Erythroblast (primary cell): Measurements from ENCODE around the gene ARSK.
"Not testable (repeated sequence)": the region's sequence is repeated elsewhere in the genome, so short reads cannot be mapped to it uniquely, and the experiment has no call there.

Experiments used
- DNase-seq, 2 experiments: peaks; one replicate each; lab custom pipeline; 2025; lab: John Stamatoyannopoulos, UW
- GATA1 ChIP-seq: IDR thresholded peaks from 2 replicates; pipeline ENCODE4 v1.6.1; 2011; ENCODE audit warnings: low read depth, mild to moderate bottlenecking, control low read depth, low read length, moderate library complexity
- POLR2A ChIP-seq: IDR thresholded peaks from 2 replicates; pipeline ENCODE4 v1.6.1; 2011; ENCODE audit warnings: mild to moderate bottlenecking, low read length

Gene ARSK

DNA sequence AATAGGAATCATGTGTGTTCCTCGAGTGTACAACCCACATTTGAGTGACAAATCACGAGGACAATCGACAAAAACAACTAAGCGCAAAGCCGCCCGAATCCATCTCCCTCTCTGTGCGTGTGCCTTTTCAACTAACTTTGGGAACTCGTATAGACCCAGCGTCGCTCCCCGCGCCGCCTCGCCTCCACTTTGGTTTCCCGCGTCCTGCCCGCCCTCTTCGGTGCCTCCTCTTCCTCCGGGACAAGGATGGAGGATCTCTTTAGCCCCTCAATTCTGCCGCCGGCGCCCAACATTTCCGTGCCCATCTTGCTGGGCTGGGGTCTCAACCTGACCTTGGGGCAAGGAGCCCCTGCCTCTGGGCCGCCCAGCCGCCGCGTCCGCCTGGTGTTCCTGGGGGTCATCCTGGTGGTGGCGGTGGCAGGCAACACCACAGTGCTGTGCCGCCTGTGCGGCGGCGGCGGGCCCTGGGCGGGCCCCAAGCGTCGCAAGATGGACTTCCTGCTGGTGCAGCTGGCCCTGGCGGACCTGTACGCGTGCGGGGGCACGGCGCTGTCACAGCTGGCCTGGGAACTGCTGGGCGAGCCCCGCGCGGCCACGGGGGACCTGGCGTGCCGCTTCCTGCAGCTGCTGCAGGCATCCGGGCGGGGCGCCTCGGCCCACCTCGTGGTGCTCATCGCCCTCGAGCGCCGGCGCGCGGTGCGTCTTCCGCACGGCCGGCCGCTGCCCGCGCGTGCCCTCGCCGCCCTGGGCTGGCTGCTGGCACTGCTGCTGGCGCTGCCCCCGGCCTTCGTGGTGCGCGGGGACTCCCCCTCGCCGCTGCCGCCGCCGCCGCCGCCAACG lies 65.3 kb downstream of the ARSK start, which contains the start of gene GPR150:
GPR150 (plus strand) TSS at position 58 of the 840 bp plus-strand sequence; CDS start at position 247, 189 bp downstream.
- peak; percentile 82 to 84 for DNase-seq
- TF ChIP-seq GATA1 (no peak), POLR2A (no peak)

DNA sequence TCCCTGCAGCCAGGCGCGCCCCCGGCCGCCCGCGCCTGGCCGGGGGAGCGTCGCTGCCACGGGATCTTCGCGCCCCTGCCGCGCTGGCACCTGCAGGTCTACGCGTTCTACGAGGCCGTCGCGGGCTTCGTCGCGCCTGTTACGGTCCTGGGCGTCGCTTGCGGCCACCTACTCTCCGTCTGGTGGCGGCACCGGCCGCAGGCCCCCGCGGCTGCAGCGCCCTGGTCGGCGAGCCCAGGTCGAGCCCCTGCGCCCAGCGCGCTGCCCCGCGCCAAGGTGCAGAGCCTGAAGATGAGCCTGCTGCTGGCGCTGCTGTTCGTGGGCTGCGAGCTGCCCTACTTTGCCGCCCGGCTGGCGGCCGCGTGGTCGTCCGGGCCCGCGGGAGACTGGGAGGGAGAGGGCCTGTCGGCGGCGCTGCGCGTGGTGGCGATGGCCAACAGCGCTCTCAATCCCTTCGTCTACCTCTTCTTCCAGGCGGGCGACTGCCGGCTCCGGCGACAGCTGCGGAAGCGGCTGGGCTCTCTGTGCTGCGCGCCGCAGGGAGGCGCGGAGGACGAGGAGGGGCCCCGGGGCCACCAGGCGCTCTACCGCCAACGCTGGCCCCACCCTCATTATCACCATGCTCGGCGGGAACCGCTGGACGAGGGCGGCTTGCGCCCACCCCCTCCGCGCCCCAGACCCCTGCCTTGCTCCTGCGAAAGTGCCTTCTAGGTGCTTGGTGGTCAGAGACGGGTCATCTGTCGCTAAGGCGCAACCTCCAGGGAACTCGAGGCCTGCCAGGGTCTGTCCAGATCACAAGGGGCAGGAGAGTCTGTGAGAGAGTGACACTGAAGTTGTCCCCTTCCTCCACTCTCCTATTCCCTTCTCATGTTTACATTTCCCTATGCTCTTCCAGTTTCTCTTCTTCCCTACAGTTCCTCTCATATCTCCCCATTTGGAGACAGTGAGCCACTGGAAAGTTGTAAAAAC lies 66.3 kb downstream of the ARSK start:
- no peak for TF ChIP-seq POLR2A
- no peak for TF ChIP-seq GATA1
- peak; percentile 67 to 79 for DNase-seq

DNA sequence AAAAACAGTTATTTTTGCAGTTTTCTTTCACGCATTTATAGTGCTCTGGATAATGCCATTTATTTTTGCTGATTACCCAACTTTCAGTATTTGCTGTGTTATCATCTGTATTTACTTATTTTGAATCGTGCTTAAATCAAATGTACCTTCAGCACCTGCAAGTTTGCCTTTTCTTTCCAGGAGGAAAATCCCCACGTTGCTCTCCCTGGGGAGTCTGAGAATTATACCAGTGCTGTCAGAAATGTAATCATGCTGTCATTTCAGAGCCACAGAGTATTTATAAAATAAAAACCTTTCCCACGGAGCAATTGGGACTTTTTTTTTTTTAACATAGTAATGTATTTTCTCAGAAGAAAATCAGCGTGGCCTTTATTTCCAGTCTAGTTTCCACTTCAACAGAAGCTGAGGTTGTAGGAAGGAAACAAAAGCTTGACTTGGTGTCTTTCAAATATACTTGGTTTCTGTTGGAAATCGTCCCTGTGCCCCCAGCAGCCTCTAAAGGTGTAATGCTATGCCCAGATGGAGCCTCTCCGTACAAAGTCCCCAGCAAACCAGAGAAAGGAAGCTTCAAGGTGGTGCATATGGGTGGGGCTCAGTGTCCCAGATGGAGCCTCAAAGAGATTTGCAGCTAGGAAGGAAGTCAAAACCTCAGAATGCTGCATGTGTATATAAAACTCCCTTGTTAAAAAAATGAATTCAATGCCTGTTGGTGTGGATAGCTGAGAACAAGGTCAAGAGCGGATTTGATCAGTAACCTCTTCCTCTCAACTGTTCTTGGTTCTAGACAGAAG lies 67.1 kb downstream of the ARSK start:
- TF ChIP-seq GATA1 (no peak), POLR2A (no peak)
- no peak for DNase-seq

DNA sequence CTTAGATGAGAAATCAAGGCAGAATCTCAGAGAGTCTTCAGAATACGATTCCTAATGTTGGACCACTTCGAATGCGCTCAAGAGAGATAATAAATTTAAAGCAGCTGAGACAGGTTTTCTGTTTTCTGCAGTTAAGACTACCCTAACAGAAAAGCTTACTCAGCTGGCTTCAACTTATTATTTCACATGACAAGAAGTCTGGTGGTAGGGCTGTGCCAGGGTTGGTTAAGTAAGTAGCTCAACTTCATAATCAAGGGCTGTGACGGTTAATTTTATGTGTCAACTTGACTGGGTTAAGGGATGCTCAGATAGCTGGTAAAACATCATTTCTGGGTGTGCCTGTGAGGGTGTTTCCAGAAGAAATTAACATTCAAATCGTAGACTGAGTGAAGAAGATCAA lies 68.8 kb downstream of the ARSK start:
- DNase-seq: no peak
- TF ChIP-seq POLR2A: no peak

DNA sequence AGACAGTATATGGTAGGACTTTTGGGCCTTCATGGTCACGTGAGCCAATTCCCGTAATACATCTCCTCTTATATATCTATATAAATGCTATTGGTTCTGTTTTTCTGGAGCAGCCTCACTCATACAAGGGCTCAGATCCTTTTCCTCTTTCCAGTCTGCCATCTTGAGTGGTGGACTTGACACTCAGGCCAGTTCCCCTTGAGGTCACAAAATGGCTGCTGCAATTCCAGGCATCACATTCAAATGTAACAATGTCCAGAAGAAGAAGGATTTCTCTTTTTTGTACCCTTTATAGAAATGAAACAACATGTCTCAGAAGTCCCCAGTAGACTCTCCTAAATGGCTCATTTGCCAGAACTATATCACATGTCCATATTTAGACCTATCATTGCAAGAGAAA lies 69.5 kb downstream of the ARSK start:
- TF ChIP-seq POLR2A (no peak), GATA1 (no peak)
- no peak for DNase-seq

DNA sequence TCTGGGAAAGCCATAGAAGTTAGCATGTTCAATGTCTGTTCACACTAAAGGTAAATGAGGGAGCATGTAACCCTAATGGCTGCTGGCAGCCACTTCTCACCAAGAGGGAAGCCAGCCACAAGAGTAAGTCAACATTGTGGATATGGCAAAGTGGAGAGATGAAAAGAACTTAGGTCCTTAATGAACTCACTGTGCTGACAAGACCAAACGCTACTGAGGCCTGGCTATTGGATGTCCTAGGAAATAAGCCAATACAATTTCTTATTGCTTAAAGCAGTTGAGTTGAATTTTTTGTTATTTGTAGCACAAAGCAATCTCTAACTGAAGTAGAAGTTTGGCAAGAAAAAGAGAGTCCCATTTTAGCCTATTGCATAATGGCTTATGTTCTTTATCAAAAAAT lies 71.8 kb downstream of the ARSK start:
- TF ChIP-seq POLR2A (no peak), GATA1 (no peak)
- DNase-seq: no peak

DNA sequence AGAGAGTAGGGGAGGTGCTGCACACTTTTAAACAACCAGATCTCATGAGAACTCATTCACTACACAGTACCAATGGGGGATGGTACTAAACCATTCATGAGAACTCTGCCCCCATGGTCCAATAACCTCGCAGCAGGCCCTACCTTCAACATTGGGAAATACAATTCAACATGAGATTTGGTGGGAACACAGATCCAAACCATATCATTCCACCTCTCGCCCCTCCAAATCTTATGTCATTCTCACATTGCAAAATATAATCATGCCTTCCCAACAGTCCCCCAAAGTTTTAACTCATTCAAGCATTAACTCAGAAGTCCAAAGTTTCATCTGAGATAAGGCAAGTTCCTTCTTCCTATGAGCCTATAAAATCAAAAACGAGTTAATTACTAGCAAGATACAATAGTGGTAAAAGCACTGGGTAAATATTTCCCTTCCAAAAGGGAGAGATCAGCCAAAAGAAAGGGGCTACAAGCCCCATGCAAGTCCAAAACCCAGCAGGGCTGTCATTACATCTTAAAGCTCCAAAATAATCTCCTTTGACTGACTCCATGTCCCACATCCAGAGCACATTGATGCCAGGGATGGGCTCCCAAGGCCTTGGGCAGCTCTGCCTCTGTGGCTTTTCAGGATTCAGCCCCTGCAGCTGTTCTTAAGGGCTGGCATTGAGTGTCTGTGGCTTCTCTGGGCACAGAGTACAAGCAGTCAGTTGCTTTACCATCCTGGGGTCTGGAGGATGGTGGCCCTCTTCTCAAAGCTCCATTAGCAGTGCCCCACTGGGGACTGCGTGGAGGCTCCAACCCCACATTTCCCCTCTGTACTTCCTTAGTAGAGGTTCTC lies 73.3 kb downstream of the ARSK start:
- DNase-seq: no peak

DNA sequence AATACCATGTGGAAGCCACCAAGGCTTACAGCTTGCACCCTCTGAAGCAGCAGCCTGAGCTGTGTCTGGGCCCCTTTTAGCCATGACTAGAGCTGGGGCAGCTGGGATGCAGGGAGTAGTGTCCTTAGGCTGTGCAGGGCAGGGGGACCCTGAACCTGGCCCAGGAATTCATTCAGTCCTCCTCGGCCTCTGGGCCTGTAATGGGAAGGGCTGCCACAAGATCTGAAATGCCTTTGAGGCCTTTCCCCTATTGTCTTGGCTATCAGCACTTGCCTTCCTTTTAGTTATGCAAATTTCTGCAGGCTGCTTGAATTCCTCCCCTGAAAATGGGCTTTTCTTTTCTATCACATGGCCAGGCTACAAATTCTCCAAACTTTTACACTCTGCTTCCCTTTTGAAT lies 74.0 kb downstream of the ARSK start:
- no peak for TF ChIP-seq GATA1
- TF ChIP-seq POLR2A: no peak
- DNase-seq: no peak

More for the DNA sequence above, 73.3 kb downstream of the ARSK start:
- no peak for TF ChIP-seq POLR2A

DNA sequence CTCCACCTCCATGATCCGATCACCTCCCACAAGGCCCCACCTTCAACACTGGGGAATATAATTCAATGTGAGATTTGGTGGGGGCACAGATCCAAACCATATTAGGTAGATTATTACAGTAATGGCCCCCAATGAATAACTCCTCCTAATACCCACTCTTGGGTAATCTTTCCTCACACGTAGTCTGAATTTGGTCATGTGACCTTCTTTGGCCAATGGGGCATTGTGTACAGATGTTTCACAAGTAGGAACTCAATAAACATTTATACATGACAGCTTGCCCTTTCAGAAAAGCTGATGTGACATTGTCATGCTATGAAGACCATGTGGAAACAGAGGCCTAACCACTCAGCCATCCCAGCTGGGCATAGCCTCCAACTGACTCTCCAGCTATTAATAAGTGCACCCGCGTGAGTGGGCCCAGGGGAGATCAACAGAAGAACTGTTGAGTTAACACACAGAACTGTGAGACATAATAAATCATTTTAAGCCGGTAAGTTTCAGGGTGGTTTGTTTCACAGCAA lies 75.6 kb downstream of the ARSK start:
- no peak for DNase-seq
- TF ChIP-seq POLR2A (no peak), GATA1 (no peak)

DNA sequence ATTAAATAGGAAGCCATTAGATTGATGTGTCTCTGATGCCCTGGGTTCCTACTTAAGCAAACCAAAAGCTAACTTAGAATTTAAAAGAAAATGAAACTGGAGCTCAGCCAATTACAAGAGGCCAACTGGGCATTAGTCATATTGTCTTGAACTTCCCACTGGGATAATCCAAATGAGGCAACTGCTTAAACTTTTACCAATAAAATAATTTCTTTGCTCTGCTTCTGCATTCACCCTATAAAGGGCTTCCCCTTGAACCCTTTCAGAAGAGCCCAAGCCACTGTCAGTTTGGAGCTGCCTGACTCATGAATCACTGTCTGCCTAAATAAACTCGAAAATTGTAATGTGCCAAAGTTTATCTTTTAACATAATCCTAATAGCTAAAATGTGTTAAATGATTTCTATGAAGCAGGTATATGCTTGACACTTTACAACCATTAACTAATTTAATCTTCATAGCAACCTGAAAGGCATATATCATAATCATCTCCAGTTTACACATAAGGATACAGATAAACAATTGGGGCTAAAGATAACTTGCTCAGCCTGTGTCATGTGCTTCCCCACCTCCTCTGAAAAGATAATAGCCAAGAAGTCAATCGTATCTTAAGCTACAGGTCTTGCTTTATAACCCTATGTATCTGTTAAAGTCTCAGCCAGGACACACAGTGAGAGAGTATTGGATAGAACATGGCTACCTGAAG lies 76.5 kb downstream of the ARSK start:
- TF ChIP-seq GATA1: no peak
- no peak for TF ChIP-seq POLR2A
- peak; percentile 53 to 83 for DNase-seq

DNA sequence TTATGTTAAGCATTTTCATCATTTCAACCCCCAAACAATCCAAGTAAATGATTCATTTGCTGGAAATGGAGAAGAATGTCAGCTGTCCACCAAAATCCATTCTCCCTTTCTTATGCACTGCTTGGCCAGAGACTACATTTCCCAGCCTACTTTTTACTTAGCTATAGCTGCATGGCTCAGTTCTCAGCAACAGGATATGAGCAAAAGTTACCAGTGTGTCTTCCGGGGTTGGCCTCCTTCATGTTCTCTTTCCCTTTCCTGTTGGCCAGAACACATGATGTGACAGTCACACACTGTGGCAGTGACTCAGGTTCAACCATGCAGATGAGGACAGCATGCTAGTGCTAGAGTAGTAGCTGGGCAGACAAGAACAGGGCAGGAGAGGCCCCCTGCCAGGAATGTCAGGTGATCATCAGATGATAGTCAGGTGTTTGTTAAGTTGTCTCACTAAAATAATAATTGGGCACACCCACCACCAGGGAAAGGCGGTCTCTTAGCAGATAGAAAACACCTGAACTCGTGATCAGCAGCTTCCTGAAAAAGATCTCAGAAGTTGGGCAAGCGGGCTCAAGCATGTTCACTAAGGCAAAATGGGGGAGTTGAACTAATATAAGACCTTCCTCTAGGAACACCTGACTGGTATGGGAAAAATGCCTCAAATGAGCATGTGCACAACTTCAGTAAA lies 77.2 kb downstream of the ARSK start:
- peak; percentile 32 for TF ChIP-seq POLR2A
- no peak for TF ChIP-seq GATA1
- peak; percentile 68 to 84 for DNase-seq

DNA sequence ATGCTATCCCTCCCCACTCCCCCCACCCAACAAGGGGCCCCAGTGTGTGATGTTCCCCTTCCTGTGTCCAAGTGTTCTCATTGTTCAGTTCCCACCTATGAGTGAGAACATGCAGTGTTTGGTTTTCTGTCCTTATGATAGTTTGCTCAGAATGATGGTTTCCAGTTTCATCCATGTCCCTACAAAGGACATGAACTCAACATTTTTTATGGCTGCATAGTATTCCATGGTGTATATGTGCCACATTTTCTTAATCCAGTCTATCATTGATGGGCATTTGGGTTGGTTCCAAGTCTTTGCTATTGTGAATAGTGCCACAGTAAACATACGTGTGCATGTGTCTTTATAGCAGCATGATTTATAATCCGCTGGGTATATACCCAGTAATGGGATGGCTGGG lies 78.0 kb downstream of the ARSK start:
- DNase-seq: not testable (repeated sequence)
